ENCODE results near the gene REEP5. TPM values are rescaled to one million over a fixed set of nuclear protein-coding genes. Genes with fewer than 3 reads are reported as not detected.

The REEP5 gene
- total RNA-seq, 1 donor from 2014 or later = 145 TPM

DNA sequence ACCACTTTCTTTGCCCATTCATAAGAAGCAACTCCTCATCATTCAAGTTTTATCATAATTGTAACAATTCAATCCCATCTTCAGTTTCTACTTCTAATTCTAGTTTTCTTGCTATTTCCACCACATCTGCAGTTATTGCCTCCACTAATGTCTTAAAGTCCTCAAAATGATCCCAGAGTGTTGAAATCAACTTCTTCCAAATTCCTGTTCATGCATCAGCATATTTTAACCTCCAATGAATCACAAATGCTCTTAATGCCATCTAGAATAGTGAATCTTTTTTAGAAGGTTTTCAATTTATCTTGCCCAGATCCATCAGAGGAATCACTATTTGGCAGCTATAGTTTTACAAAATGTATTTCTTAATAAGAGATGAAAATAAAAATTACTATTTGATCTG is 64.2 kb downstream of the REEP5 start:
- ATAC-seq = no peak
- intact Hi-C loops (cut with micrococcal nuclease) = no loop called here
- no peak for DNase-seq

DNA sequence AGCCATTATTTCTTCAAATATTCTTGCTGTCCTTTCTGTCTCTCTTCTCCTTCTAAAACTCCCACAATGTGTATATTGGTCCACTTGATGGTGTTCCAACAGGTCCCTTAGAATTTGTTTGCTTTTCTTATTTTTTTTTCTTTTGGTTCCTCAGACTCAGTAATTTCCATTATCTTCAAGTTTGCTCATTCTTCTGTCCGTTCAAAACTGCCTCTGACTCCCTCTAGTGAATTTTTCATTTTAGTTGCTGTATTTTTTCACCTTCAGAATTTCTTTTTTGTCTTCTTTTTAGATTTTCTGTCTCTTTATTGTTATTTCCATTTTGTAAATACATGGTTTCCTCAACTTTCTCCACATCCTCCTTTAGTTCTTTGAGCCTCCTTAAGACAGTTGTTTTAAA is 67.4 kb downstream of the REEP5 start:
- no peak for DNase-seq
- no peak for ATAC-seq
- intact Hi-C loops (cut with micrococcal nuclease) = no loop called here

DNA sequence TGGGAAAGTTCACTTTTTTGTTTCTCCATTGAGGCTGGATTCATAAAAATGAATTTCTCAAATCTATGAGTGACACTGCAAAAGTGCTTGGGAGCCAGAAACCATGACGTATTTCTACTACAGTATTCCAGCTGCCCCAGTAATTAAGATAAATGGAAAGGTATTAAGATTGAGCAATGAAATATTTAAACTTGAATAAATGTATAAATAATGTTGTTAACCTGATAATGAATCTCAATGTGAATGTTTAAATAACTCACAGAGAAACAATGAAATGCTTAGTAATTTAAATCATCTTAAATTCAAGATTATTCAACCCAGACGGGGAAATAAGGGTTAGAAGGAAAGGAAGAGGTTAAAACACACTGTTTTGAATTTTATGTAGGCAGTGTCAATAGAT is 72.1 kb downstream of the REEP5 start:
- intact Hi-C loops (cut with micrococcal nuclease) = no loop called here
- DNase-seq = no peak
- no peak for ATAC-seq

DNA sequence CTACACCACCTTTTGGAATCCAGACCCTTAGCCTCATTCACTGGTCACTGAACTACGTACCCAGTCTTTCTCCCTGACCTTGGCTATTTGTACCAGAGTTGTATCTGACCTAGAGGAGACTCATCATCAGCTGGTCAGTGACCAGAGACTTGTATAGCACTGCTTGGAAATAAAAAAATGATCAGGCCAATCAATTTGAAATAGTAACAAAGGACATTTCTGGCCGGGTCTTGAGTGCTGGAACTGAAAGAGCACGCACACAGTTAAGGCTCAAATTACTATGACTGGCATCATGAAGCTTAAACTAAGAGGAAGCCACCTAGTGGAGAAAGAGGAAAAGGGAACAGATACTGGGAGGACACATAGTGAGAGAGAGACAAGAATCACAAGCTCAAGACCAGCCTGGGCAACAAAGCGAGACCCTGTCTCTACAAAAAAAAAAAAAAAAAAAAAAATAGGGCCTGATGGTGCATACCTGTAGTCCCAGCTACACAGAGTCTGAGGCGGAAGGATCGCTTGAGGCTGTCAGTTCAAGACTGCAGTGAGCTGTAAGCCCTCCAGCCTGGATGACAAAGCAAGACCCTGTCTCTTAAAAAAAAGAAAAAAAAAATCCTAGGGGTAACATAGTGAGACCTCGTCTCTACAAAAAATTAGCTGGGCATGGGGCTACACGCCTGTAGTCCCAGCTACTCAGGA is 73.8 kb downstream of the REEP5 start:
- peak; percentile 91 for ATAC-seq
- intact Hi-C loops (cut with micrococcal nuclease) = no loop called here
- DNase-seq = no peak

DNA sequence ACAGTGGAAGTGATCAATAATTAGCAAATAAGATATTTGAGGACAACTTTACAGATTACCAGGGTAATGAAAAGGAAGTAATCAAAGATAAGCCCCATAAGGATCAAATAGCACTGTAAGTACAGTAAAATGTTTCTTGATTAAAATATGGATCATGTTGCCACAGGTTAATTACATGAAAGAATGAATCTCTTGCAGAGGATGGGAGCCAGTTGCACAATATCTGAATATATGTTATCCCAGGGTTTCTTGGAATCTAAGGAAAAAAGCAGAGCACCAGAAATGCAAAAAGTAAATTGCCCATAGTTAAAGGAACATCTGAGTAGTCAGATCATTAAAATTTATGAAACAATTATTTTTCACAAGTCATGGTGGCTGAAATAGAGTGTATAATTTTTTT is 74.7 kb downstream of the REEP5 start:
- no peak for ATAC-seq
- intact Hi-C loops (cut with micrococcal nuclease) = no loop called here
- DNase-seq = no peak

DNA sequence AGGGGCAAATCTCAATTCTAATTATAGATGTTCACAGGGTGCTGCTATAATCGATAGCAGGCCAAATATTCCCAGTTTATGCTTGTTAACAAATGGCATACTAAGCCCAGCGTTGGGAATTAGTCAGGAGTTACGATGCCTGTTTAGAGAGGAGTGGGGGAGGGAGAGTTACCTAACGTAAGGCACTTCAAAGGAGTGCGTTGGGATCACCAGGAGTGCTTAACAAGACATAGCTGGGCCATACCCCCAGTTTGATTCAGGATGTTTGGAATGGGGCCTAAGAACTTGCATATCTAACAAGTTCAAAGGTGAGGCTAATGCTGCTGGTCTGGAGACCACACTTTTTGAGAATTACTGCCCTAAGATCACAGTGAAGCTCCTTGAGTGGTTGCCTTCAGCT is 75.5 kb downstream of the REEP5 start:
- intact Hi-C loops (cut with micrococcal nuclease) = no loop called here
- DNase-seq (no peak), ATAC-seq (no peak)

DNA sequence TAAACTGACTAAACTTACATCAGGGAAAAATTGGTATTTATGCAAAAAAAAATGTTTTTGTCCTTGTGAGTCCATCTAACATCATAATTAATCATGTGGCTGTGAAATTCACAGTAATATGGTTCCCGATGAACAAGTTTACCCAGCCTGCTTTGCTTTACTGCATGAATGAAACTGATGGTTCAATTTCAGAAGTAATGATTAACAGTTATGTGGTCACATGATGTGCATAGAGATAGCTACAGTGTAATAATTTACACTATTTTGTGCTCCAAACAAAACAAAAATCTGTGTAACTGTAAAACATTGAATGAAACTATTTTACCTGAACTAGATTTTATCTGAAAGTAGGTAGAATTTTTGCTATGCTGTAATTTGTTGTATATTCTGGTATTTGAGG is 77.5 kb downstream of the REEP5 start:
- DNase-seq (no peak), ATAC-seq (no peak)
- intact Hi-C loops (cut with micrococcal nuclease) = no loop called here

DNA sequence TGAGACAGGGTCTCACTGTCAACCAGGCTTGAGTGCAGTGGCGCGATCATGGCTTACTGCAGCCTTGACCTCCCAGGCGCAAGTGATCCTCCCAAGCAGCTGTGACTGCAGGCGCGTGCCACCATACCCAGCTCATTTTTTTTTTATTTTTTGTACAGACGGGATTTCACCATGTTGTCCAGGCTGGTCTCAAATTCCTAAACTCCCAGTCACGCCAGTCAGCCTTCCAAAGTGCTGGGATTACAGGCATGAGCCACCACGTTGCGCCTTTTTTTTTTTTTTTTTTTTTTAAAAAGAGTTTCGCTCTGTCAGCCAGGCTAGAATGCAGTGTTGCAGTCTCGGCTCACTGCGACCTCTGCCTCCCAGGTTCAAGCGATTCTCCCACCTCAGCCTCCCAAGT is 88.1 kb downstream of the REEP5 start:
- ATAC-seq (no peak), DNase-seq (no peak)
- intact Hi-C loops (cut with micrococcal nuclease) = no loop called here

DNA sequence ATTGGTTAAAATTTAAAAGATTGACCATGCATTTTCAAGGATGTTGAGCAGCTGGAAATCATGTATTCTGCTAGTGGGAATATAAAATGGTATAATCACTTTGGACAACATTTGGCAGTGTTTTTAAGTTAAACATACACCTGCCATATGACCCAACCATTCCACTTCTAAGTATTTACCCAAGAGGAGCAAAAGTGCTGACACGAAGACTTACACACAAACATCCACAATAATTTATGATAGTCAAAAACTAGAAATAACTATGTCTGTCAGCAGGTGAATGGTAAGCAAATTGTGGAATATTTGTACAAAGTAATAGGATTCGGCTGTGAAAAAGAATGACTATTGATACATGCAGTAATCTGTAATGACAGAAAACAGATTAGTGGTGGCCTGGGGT is 91.6 kb downstream of the REEP5 start:
- no peak for DNase-seq
- ATAC-seq = no peak
- intact Hi-C loops (cut with micrococcal nuclease) = no loop called here

Other genes with a start within 250 kb of the REEP5 start
- 37.5 TPM for gene APC, start 184.3 kb downstream of the REEP5 start, total RNA-seq
- gene SRP19, start 60.9 kb downstream of the REEP5 start, total RNA-seq = 26.6 TPM
- 18.8 TPM for gene DCP2, start 54.6 kb upstream of the REEP5 start, total RNA-seq